ENCODE results near the gene TRIM6.
"Not testable (repeated sequence)": the region's sequence is repeated elsewhere in the genome, so short reads cannot be mapped to it uniquely, and the experiment has no call there.

The TRIM6 gene

GRCh38 chr11:5639953-5640352 lies 43.5 kb downstream of the TRIM6 start:
- Histone ChIP-seq H3K4me3 (no peak overlapping the region), H3K27ac (no peak overlapping the region)
- no peak for DNase-seq (ENCODE audit: low spot score)
- TF ChIP-seq CTCF (IDR thresholded peaks at IDR 0.05), result no peak

GRCh38 chr11:5643585-5643984 lies 47.1 kb downstream of the TRIM6 start:
- no peak for DNase-seq (ENCODE audit: low spot score)
- Histone ChIP-seq H3K27ac (no peak overlapping the region), H3K4me3 (no peak overlapping the region)
- TF ChIP-seq CTCF (IDR thresholded peaks at IDR 0.05), result no peak

- no peak for TF ChIP-seq CTCF (IDR thresholded peaks at IDR 0.05)
- Histone ChIP-seq H3K27ac (no peak overlapping the region), H3K4me3 (no peak overlapping the region)
- DNase-seq (ENCODE audit: low spot score), result no peak
Measured at GRCh38 chr11:5646139-5646538, 49.7 kb downstream of the TRIM6 start.

GRCh38 chr11:5655474-5655873 lies 59.0 kb downstream of the TRIM6 start:
- H3K27ac ChIP-seq, result no peak overlapping the region
- H3K4me3 ChIP-seq, result no peak overlapping the region
- TF ChIP-seq CTCF (IDR thresholded peaks at IDR 0.05), result no peak
- DNase-seq (ENCODE audit: low spot score), result no peak

GRCh38 chr11:5656956-5657355 lies 60.5 kb downstream of the TRIM6 start:
- H3K4me3 ChIP-seq; H3K27ac ChIP-seq; DNase-seq (ENCODE audit: low spot score): not testable (repeated sequence)

GRCh38 chr11:5658318-5658717 lies 61.9 kb downstream of the TRIM6 start:
- no peak overlapping the region for H3K27ac ChIP-seq
- TF ChIP-seq CTCF (IDR thresholded peaks at IDR 0.05), result no peak
- no peak for DNase-seq (ENCODE audit: low spot score)
- H3K4me3 ChIP-seq, result no peak overlapping the region

Data from coronary artery (tissue), 2 donors.